ENCODE measurements around the gene LIX1L. TPM values are rescaled to one million over a fixed set of nuclear protein-coding genes. Genes with fewer than 3 reads are reported as not detected.

Gene LIX1L
- total and polyA plus RNA-seq, 8 donors: 5.8 to 28.4 (median 9.0) TPM

DNA sequence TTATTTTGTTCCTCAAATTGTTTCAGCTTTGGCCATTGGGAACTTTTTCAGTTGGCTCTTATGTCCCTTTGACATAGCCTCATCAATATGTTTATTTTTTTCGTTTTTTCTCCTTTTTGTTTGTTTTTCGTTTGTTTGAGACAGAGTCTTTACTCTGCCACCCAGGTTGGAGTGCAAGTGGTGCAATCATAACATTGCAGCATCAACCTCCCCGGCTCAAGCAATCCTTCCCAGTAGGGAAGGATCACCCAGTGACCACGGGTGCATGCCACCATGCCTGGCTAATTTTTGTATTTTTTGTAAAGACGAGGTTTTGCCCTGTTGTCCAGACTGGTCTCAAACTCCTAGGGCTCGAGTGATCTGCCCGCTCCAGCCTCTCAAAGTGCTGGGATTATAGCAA, 14.8 kb upstream of the LIX1L start:
- DNase-seq: no peak
- Histone ChIP-seq H3K27ac (no peak overlapping the region), H3K36me3 (peaks cover 0 to 15% (median 5%) of the 10 kb centered on the region in 4 donors), H3K27me3 (no peaks in the 10 kb centered on the region), H3K4me3 (no peak overlapping the region), H3K9me3 (peaks cover 0 to under 1% (median 0%) of the 10 kb centered on the region in 4 donors), H3K4me1 (peaks cover 5 to 8% (median 7%) of the 10 kb centered on the region in 4 donors)
- no peak for TF ChIP-seq EP300 (IDR thresholded peaks at IDR 0.05)
- TF ChIP-seq, protein P1, sequence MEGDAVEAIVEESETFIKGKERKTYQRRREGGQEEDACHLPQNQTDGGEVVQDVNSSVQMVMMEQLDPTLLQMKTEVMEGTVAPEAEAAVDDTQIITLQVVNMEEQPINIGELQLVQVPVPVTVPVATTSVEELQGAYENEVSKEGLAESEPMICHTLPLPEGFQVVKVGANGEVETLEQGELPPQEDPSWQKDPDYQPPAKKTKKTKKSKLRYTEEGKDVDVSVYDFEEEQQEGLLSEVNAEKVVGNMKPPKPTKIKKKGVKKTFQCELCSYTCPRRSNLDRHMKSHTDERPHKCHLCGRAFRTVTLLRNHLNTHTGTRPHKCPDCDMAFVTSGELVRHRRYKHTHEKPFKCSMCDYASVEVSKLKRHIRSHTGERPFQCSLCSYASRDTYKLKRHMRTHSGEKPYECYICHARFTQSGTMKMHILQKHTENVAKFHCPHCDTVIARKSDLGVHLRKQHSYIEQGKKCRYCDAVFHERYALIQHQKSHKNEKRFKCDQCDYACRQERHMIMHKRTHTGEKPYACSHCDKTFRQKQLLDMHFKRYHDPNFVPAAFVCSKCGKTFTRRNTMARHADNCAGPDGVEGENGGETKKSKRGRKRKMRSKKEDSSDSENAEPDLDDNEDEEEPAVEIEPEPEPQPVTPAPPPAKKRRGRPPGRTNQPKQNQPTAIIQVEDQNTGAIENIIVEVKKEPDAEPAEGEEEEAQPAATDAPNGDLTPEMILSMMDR (IDR thresholded peaks at IDR 0.05): no peak
- no peak for TF ChIP-seq POLR2AphosphoS5 (IDR thresholded peaks at IDR 0.05)
- no peak for TF ChIP-seq POLR2A (IDR thresholded peaks at IDR 0.05)
- WGBS, 5 donors: 66 to 75% (median 72%) methylated on average over 7 of the region's 7 CpGs
- intact Hi-C loops (cut with DNase I; ENCODE audit: low total_unique reads): loop anchor here (5.0 kb wide), 1 partner anchor 40 kb away; no protein-coding TSS in a partner anchor

DNA sequence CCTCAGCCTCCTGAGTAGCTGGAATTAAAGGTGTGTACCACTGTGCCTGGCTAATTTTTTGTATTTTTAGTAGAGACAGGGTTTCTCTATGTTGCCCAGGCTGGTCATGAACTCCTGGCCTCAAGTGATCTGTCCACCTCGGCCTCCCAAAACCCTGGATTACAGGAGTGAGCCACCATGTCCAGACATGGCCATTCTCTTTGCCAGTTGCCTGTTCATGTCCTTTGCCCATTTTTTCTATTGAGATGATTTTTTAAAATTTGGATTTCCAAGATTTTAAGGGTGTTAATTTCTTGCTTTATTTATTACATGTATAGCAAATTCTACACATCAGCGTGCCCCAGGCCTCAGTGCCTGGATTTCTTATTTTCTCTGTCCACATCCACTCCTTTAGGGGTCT, 9.5 kb upstream of the LIX1L start:
- Histone ChIP-seq H3K27me3 (no peaks in the 10 kb centered on the region), H3K9me3 (peaks cover 0 to 5% (median 0%) of the 10 kb centered on the region in 4 donors), H3K4me3 (no peak overlapping the region), H3K27ac (no peak overlapping the region), H3K4me1 (peaks cover 14 to 34% (median 27%) of the 10 kb centered on the region in 4 donors), H3K36me3 (peaks cover 0 to 6% (median 3%) of the 10 kb centered on the region in 4 donors)
- WGBS, 5 donors: 92 to 96% (median 93%) methylated on average over 2 of the region's 2 CpGs
- TF ChIP-seq POLR2AphosphoS5 (IDR thresholded peaks at IDR 0.05) (no peak), POLR2A (IDR thresholded peaks at IDR 0.05) (no peak), EP300 (IDR thresholded peaks at IDR 0.05) (no peak)
- TF ChIP-seq, protein P1 (IDR thresholded peaks at IDR 0.05): no peak
- intact Hi-C loops (cut with DNase I; ENCODE audit: low total_unique reads): loop anchor here (5.0 kb wide), 1 partner anchor 45 kb away; no protein-coding TSS in a partner anchor
- no peak for DNase-seq

DNA sequence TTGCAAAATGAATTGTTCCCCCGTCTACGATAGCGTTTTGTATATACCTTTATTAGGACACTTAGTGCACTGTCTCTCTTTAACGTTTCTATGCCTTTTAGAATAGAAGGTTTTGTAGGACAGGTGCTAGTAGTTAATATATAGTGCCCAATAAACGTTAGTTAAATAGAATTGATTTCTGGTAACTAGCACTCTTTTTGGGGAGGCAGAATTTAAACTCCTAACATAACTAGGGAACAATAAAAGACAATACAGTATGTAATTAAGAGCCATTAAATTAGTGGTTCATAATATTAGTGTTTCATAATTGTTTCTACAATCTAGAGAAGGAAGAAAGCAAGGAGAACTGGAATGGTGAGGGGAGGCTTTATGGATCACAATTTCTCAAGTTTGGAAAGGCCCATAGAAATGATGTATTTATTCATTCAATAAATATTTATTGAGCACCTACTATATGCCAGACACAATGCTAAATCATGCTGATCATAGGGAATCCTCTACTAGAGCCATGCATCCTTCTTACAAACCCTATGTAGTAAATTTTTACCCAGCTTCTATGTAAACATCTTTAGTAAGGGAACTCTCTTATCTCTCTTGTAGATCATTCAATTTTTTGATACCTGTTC, 7.4 kb upstream of the LIX1L start:
- intact Hi-C loops (cut with DNase I; ENCODE audit: low total_unique reads): loop anchor here (5.0 kb wide), 1 partner anchor 43 kb away; no protein-coding TSS in a partner anchor
- TF ChIP-seq POLR2A (IDR thresholded peaks at IDR 0.05) (no peak), POLR2AphosphoS5 (IDR thresholded peaks at IDR 0.05) (no peak)
- 0 to 2% (median 1%) methylated on average over 5 of the region's 5 CpGs for WGBS, 5 donors
- peak overlapping the region in 4 of 5 donors; percentile 87 to 99 (median 92) for H3K27ac ChIP-seq
- H3K36me3 ChIP-seq: peaks cover 0 to 6% (median 3%) of the 10 kb centered on the region in 4 donors
- peaks cover 0 to 14% (median 8%) of the 10 kb centered on the region in 3 donors for H3K27me3 ChIP-seq
- peaks cover 14 to 53% (median 47%) of the 10 kb centered on the region in 4 donors for H3K4me1 ChIP-seq
- no peak for DNase-seq
- peak overlapping the region; percentile 52 to 67 (median 60) for H3K4me3 ChIP-seq
- peaks cover 0 to 5% (median 0%) of the 10 kb centered on the region in 4 donors for H3K9me3 ChIP-seq

DNA sequence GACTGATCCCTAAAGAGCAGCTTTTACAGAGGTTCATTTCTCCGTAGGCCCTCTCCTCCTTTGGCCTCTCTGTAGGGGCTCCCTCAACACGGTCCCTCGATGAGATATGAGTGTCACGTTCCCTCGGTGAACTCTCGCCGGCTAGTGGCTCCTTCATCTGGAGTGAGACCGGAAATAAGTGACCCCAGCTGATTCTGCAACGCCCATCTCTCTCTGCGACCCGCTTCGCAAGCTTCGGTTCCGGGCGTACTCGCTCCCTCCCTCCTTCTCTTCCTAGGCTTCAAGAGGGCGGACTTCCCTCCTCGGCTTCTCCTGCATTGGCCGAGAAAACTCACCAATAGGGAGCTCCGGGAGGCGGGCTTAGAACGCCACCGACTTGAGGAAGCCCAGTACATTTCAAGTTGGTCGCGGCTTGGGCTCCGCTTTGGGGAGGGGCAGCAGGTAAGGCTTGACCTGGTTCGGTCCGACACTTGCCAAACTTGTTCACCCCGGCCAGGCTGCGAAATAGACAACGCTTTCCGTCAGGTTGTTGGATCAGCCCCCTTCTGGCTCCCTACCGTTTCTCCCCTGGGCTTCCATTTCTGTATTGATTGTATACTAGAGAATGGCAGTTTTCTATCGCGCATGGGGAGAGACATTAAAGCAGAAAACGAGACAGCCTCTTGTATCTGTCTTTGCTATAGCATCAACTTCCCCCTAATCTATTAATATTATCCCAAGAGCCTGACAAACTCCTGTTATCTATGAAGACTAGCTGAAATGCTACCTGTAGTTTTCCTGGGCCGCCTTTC, 6.7 kb upstream of the LIX1L start, which contains the start of the genes ANKRD34A and POLR3GL:
Gene ANKRD34A (minus strand): TSS at position 248 of the 791 bp plus-strand sequence. CDS start 2,816 bp downstream, outside the sequence.
Gene POLR3GL (plus strand): TSS at position 363 of the 791 bp plus-strand sequence. CDS start 10,176 bp downstream, outside the sequence.
- 0 to 1% (median 0%) methylated on average over 27 to 37 of the region's 37 CpGs for WGBS, 5 donors
- Histone ChIP-seq H3K4me1 (peaks cover 14 to 60% (median 52%) of the 10 kb centered on the region in 4 donors), H3K9me3 (peaks cover 0 to 5% (median 0%) of the 10 kb centered on the region in 4 donors), H3K4me3 (peak within 1 kb of the TSS; percentile 52 to 67 (median 60)), H3K27me3 (peaks cover 0 to 14% (median 8%) of the 10 kb centered on the region in 3 donors), H3K27ac (peak within 1 kb of the TSS; percentile 83 to 99 (median 91)), H3K36me3 (peaks cover 0 to 6% (median 3%) of the 10 kb centered on the region in 4 donors)
- DNase-seq: peak; percentile 97 to 98
- TF ChIP-seq, protein P1 (IDR thresholded peaks at IDR 0.05): peak in 1 of 7 experiments; percentile 6
- TF ChIP-seq POLR2AphosphoS5 (IDR thresholded peaks at IDR 0.05): peak; percentile 92 to 95 (median 93)
- TF ChIP-seq EP300 (IDR thresholded peaks at IDR 0.05): no peak
- peak in 2 of 4 donors; percentile 37 to 76 for TF ChIP-seq POLR2A (IDR thresholded peaks at IDR 0.05)
- intact Hi-C loops (cut with DNase I; ENCODE audit: low total_unique reads): loop anchor here (5.0 kb wide), 1 partner anchor 42 kb away; no protein-coding TSS in a partner anchor
